ENCODE measurements around the gene ANO9.

GRCh38 chr11:390175-390574, 51.6 kb downstream of the ANO9 start:
- TF ChIP-seq CTCF (IDR thresholded peaks at IDR 0.05; ENCODE audit: low read length): peak; percentile 33
- no peak for TF ChIP-seq EZH2phosphoT487 (IDR thresholded peaks at IDR 0.05; ENCODE audit: low read length)
- no peak for TF ChIP-seq EZH2 (optimal IDR thresholded peaks at IDR 0.05; ENCODE audit: low read depth, low read length)
